GM12878 (cell line): ENCODE data around the gene SESN1. TPM values are rescaled to one million over a fixed set of nuclear protein-coding genes. Genes with fewer than 3 reads are reported as not detected.

Source experiments
- ATAC-seq: fragments of 200-7000 bp; cut with Tn5 transposase; 3 replicates; pipeline ENCODE4 v1.9.1; 2020; ENCODE audit warnings: mild to moderate bottlenecking, moderate library complexity
- BruUV-seq: library from RNA; stranded (reverse); fragments of 400-500 nt; replicated peaks from 2 replicates; lab custom pipeline; 2021; lab: Mats Ljungman, UMichigan
- CTCF ChIA-PET: fragments of 300-600 bp; sonication (Branson Sonifier 250); formaldehyde crosslinking; extraction: SDS; loops from one replicate; lab custom pipeline; 2021; ENCODE audit warnings: inconsistent platforms; lab: Yijun Ruan, JAX
- POLR2A ChIA-PET: fragments of 350-600 bp; formaldehyde crosslinking; extraction: SDS; loops from one replicate; lab custom pipeline; 2021; ENCODE audit warnings: inconsistent platforms; lab: Charles Lee
- RAD21 ChIA-PET: fragments of 300-600 bp; sonication (Branson Sonifier 250); formaldehyde crosslinking; loops from one replicate; lab custom pipeline; 2023; ENCODE audit warnings: antibody characterized with exemption; ENCODE audit not compliant: unreplicated experiment; lab: Charles Lee
- SMC1A ChIA-PET: fragments of 300-600 bp; sonication (Branson Sonifier 250); formaldehyde crosslinking; loops from one replicate; lab custom pipeline; 2023; ENCODE audit not compliant: unreplicated experiment, uncharacterized antibody; lab: Charles Lee
- DNase-seq: peaks from one replicate; pipeline ENCODE4 v3.0.0-alpha.2; 2011; ENCODE audit warnings: low read depth, low spot score
- FAIRE-seq: peaks from 3 replicates; lab custom pipeline; 2011; peaks lifted over from hg19 to GRCh38; lab: Jason Lieb, UNC
- H2AFZ ChIP-seq: 2 replicates; pipeline ENCODE4 v1.6.0; 2011; ENCODE audit warnings: low read depth, low read length, control low read depth; ENCODE audit not compliant: control insufficient read depth
- H3K27ac ChIP-seq: 2 replicates; pipeline ENCODE4 v1.5.1; 2011; ENCODE audit warnings: control low read depth; ENCODE audit not compliant: control insufficient read depth, insufficient read depth
- H3K27me3 ChIP-seq, 2 experiments: replicated peaks in 1 of 2; 2 replicates each; pipeline versions ENCODE4 v1.6.0 to v1.6.1; 2011; ENCODE audit warnings: low read length in 1 of 2; ENCODE audit not compliant: control insufficient read depth in 2 of 2, insufficient read depth in 2 of 2
- H3K36me3 ChIP-seq, 2 experiments: 2 replicates each; pipeline ENCODE4 v1.5.1; 2011; ENCODE audit warnings: low read length in 1 of 2; ENCODE audit not compliant: control insufficient read depth in 2 of 2, insufficient read depth in 2 of 2
- H3K4me1 ChIP-seq: 2 replicates; pipeline ENCODE4 v1.6.1; 2011; ENCODE audit warnings: mild to moderate bottlenecking, low read length, moderate library complexity, mixed read lengths; ENCODE audit not compliant: control insufficient read depth, insufficient read depth
- H3K4me2 ChIP-seq: 2 replicates; pipeline ENCODE4 v1.6.0; 2011; ENCODE audit warnings: control low read depth; ENCODE audit not compliant: control insufficient read depth, insufficient read depth
- H3K4me3 ChIP-seq: fragments of 200-600 bp; sonication (generic); 2 replicates; pipeline ENCODE4 v1.5.1; 2016
- H3K79me2 ChIP-seq: 2 replicates; pipeline ENCODE4 v1.6.0; 2011; ENCODE audit warnings: low read length; ENCODE audit not compliant: control insufficient read depth, insufficient read depth
- H3K9ac ChIP-seq: 2 replicates; pipeline ENCODE4 v1.8.0; 2011; ENCODE audit warnings: low read length, control low read depth, mixed read lengths; ENCODE audit not compliant: control insufficient read depth, insufficient read depth
- H3K9me3 ChIP-seq: replicated peaks from 3 replicates; pipeline ENCODE4 v1.5.1; 2011; ENCODE audit warnings: mild to moderate bottlenecking, low read length; ENCODE audit not compliant: control insufficient read depth, insufficient read depth
- H4K20me1 ChIP-seq: 2 replicates; pipeline ENCODE4 v1.6.0; 2011; ENCODE audit not compliant: control insufficient read depth, insufficient read depth
- BCL11A ChIP-seq: IDR thresholded peaks from 2 replicates; pipeline ENCODE4 v1.6.1; 2011; ENCODE audit warnings: low read depth, low read length
- CBX5 ChIP-seq: sonication (generic); IDR thresholded peaks from 2 replicates; pipeline ENCODE4 v1.6.1; 2016; ENCODE audit warnings: low read depth, moderate library complexity, mild to moderate bottlenecking, inconsistent platforms
- CHD4 ChIP-seq: fragments of 200-600 bp; sonication (generic); IDR thresholded peaks from 2 replicates; pipeline ENCODE4 v1.6.1; 2016; ENCODE audit warnings: mild to moderate bottlenecking
- E2F4 ChIP-seq: IDR thresholded peaks from 2 replicates; pipeline ENCODE4 v1.6.1; 2012; ENCODE audit warnings: low read depth, low read length, improper control_type of control experiment
- EED ChIP-seq: sonication (generic); IDR thresholded peaks from 2 replicates; pipeline ENCODE4 v1.6.1; 2016; ENCODE audit warnings: antibody characterized with exemption, low read depth
- HDGF ChIP-seq: fragments of 450-650 bp; IDR thresholded peaks from 2 replicates; pipeline ENCODE4 v1.6.1; 2016; ENCODE audit warnings: antibody characterized with exemption
- MTA2 ChIP-seq: fragments of 450-650 bp; IDR thresholded peaks from 2 replicates; pipeline ENCODE4 v1.6.1; 2016; ENCODE audit warnings: low read depth, mild to moderate bottlenecking, moderate library complexity
- PML ChIP-seq: IDR thresholded peaks from 2 replicates; pipeline ENCODE4 v1.6.1; 2012; ENCODE audit warnings: low read length, inconsistent platforms
- POLR2A ChIP-seq: IDR thresholded peaks from 2 replicates; pipeline ENCODE4 v1.6.1; 2011; ENCODE audit warnings: low read depth, mild to moderate bottlenecking, low read length
- RB1 ChIP-seq: fragments of 450-650 bp; formaldehyde crosslinking; IDR thresholded peaks from 2 replicates; pipeline ENCODE4 v1.6.1; 2017; ENCODE audit warnings: mild to moderate bottlenecking, borderline replicate concordance
- USF2 ChIP-seq: IDR thresholded peaks from 2 replicates; pipeline ENCODE4 v1.6.1; 2011; ENCODE audit warnings: low read depth, low read length, improper control_type of control experiment, borderline replicate concordance
- WGBS: methylation state at CpG from one replicate; pipeline ENCODE4 v1.1.6; 2016; ENCODE audit warnings: low lambda C conversion rate; ENCODE audit not compliant: insufficient replicate concordance, insufficient coverage; ENCODE audit errors: missing lambda C conversion rate; 5-methylcytosine and 5-hydroxymethylcytosine counted together
- in situ Hi-C: fragments of 300-500 bp; cut with MboI; formaldehyde crosslinking; loops from 9 replicates; pipeline ENCODE4 v1.14.3; 2018; ENCODE audit warnings: mixed read lengths
- intact Hi-C: fragments of 100-400 bp; cut with micrococcal nuclease; formaldehyde crosslinking; loops from one replicate; pipeline ENCODE4 v1.14.2; 2022; ENCODE audit not compliant: unreplicated experiment
- polyA plus RNA-seq, 11 experiments: library from polyadenylated mRNA; depleted of rRNA in 4 of 11; unstranded in 6 of 11; stranded (reverse) in 5 of 11; fragments of >200 nt; fragmentation: Nextera tagmentation in 4 of 11; fragmentation: Illumina TruSeq in 1 of 11; extraction: Ambion mirVana in 4 of 11; extraction: Trizol in 1 of 11; gene quantifications; 1 replicate in 1 of 11; 2 replicates in 10 of 11; pipeline versions ENCODE4 v1.2.1 to v1.2.3, GENCODE V29; 2011 to 2016; ENCODE audit warnings: inconsistent platforms in 2 of 11, missing spikeins in 2 of 11, low read depth in 1 of 11
- total RNA-seq, 4 experiments: library from RNA; depleted of rRNA in 3 of 4; stranded (reverse); fragments of >200 nt in 3 of 4; fragmentation: Illumina TruSeq in 1 of 4; extraction: Trizol in 1 of 4; gene quantifications; 2 replicates each; pipeline versions ENCODE4 v1.2.1 to v1.2.3, GENCODE V29; 2013 to 2021
- TF ChIP-seq, protein P1 (sequence below): fragments of 150-350 bp; IDR thresholded peaks from 2 replicates; pipeline ENCODE4 v1.6.1; 2016; ENCODE audit warnings: low read depth, low read length
- TF ChIP-seq, protein P2 (sequence below): fragments of 450-650 bp; formaldehyde crosslinking; IDR thresholded peaks from 2 replicates; pipeline ENCODE4 v1.5.0; 2022; ENCODE audit warnings: mild to moderate bottlenecking, missing genetic modification characterization

Gene SESN1
- total and polyA plus RNA-seq, 10 of the 15 experiments (the other 5 are each of a cell fraction or from before 2014, with no cell fraction given), result 1.3 to 13.0 (median 3.3) TPM

DNA sequence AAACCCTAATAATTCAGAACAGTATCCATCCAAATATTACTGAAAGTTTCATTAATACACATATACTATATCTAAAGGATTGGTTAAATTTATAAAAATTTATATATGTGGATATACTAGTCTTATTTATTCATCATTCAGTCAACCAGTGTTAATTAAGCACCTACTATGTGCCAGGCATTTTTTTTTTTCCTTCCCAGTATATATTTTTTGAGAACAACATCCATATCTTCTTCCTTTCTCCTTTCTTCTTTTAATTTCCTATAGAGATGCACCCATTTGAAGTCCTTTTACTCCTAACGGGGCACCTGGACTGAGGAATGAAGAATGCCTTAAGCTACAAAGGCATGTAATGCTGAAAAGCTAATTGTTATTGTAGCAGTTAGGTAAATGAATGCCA lies 72.8 kb downstream of the SESN1 start:
- ChIA-PET CTCF (interaction anchor here (0.8 kb wide), 1 partner anchor 51 kb away, joined by 3 read pairs; no protein-coding TSS in a partner anchor), RAD21 (interaction anchor here (0.6 kb wide), 1 partner anchor 150 kb away, joined by 3 read pairs; no protein-coding TSS in a partner anchor), SMC1A (no interaction called here), POLR2A (interaction anchor here (0.6 kb wide), 1 partner anchor 362 kb away, joined by 6 read pairs; no protein-coding TSS in a partner anchor)
- Histone ChIP-seq H3K9ac (no peak overlapping the region), H3K9me3 (no peaks in the 10 kb centered on the region), H3K27me3 (peaks cover 0 to 5% of the 10 kb centered on the region in 2 experiments; a peak in 1 of 4 replicates), H3K4me1 (no peaks in the 10 kb centered on the region), H3K79me2 (no peaks in the 10 kb centered on the region), H3K36me3 (no peaks in the 10 kb centered on the region), H2AFZ (no peak overlapping the region), H3K27ac (no peak overlapping the region), H3K4me3 (no peak overlapping the region), H4K20me1 (no peaks in the 10 kb centered on the region), H3K4me2 (no peak overlapping the region)
- ATAC-seq (no peak), DNase-seq (no peak), FAIRE-seq (no peak)
- in situ Hi-C loops (no loop called here), intact Hi-C loops (no loop called here)
- TF ChIP-seq POLR2A (no peak), HDGF (no peak), MTA2 (no peak), BCL11A (no peak), E2F4 (no peak), CHD4 (no peak), EED (no peak), RB1 (no peak), USF2 (no peak), CBX5 (no peak), PML (no peak)
- TF ChIP-seq, protein P1, sequence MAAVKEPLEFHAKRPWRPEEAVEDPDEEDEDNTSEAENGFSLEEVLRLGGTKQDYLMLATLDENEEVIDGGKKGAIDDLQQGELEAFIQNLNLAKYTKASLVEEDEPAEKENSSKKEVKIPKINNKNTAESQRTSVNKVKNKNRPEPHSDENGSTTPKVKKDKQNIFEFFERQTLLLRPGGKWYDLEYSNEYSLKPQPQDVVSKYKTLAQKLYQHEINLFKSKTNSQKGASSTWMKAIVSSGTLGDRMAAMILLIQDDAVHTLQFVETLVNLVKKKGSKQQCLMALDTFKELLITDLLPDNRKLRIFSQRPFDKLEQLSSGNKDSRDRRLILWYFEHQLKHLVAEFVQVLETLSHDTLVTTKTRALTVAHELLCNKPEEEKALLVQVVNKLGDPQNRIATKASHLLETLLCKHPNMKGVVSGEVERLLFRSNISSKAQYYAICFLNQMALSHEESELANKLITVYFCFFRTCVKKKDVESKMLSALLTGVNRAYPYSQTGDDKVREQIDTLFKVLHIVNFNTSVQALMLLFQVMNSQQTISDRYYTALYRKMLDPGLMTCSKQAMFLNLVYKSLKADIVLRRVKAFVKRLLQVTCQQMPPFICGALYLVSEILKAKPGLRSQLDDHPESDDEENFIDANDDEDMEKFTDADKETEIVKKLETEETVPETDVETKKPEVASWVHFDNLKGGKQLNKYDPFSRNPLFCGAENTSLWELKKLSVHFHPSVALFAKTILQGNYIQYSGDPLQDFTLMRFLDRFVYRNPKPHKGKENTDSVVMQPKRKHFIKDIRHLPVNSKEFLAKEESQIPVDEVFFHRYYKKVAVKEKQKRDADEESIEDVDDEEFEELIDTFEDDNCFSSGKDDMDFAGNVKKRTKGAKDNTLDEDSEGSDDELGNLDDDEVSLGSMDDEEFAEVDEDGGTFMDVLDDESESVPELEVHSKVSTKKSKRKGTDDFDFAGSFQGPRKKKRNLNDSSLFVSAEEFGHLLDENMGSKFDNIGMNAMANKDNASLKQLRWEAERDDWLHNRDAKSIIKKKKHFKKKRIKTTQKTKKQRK, result no peak
- TF ChIP-seq, protein P2, sequence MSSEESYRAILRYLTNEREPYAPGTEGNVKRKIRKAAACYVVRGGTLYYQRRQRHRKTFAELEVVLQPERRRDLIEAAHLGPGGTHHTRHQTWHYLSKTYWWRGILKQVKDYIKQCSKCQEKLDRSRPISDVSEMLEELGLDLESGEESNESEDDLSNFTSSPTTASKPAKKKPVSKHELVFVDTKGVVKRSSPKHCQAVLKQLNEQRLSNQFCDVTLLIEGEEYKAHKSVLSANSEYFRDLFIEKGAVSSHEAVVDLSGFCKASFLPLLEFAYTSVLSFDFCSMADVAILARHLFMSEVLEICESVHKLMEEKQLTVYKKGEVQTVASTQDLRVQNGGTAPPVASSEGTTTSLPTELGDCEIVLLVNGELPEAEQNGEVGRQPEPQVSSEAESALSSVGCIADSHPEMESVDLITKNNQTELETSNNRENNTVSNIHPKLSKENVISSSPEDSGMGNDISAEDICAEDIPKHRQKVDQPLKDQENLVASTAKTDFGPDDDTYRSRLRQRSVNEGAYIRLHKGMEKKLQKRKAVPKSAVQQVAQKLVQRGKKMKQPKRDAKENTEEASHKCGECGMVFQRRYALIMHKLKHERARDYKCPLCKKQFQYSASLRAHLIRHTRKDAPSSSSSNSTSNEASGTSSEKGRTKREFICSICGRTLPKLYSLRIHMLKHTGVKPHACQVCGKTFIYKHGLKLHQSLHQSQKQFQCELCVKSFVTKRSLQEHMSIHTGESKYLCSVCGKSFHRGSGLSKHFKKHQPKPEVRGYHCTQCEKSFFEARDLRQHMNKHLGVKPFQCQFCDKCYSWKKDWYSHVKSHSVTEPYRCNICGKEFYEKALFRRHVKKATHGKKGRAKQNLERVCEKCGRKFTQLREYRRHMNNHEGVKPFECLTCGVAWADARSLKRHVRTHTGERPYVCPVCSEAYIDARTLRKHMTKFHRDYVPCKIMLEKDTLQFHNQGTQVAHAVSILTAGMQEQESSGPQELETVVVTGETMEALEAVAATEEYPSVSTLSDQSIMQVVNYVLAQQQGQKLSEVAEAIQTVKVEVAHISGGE (CRISPR knock-in tag), result no peak
- 30% methylated on average over 1 of the region's 1 CpG for WGBS
- BruUV-seq, result no TSS peak
